T-cell (primary cell): ENCODE data around the gene C3orf20. TPM values are rescaled to one million over a fixed set of nuclear protein-coding genes. Genes with fewer than 3 reads are reported as not detected.

Experiments used
- ATAC-seq, 4 experiments: fragments of 200-7000 bp in 3 of 4; fragments of 150-1000 bp in 1 of 4; cut with Tn5 transposase; replicated peaks in 1 of 4; 1 replicate in 3 of 4; 2 replicates in 1 of 4; pipeline ENCODE4 v1.10.0; 2021; ENCODE audit warnings: moderate library complexity in 3 of 4, mild to moderate bottlenecking in 2 of 4, moderate number of reproducible peaks in 1 of 4
- CTCF ChIA-PET, 2 donors: fragments of 300-600 bp; sonication (Branson Sonifier 250); formaldehyde crosslinking; loops; one replicate each; lab custom pipeline; 2022; ENCODE audit warnings: antibody characterized with exemption in 2 of 2; lab: Charles Lee
- POLR2A ChIA-PET, 2 donors: fragments of 300-600 bp; sonication (Branson Sonifier 250); formaldehyde crosslinking; loops; one replicate each; lab custom pipeline; 2022; ENCODE audit warnings: antibody characterized with exemption in 2 of 2; lab: Charles Lee
- DNase-seq, 35 experiments: peaks; one replicate each; pipeline versions ENCODE4 v3.0.0 to v3.0.0-alpha.2; 2013 to 2023
- H3K27ac ChIP-seq: one replicate; pipeline ENCODE4 v1.5.1; 2013; ENCODE audit warnings: low read length
- H3K27me3 ChIP-seq, 2 experiments: replicated peaks in 1 of 2; 1 replicate in 1 of 2; 2 replicates in 1 of 2; pipeline versions ENCODE4 v1.6.1 to v1.7.0; 2013; ENCODE audit warnings: low read length in 1 of 2, mixed read lengths in 1 of 2; ENCODE audit not compliant: control insufficient read depth in 2 of 2, insufficient read depth in 2 of 2; ENCODE audit errors: extremely low read depth in 1 of 2
- H3K36me3 ChIP-seq, 2 donors: 1 replicate in 1 of 2; 2 replicates in 1 of 2; pipeline versions ENCODE4 v1.6.1 to v1.7.0; 2013; ENCODE audit warnings: low read length in 1 of 2; ENCODE audit not compliant: control insufficient read depth in 2 of 2, insufficient read depth in 1 of 2; ENCODE audit errors: extremely low read depth in 1 of 2
- H3K4me1 ChIP-seq, 2 experiments: 1 replicate in 1 of 2; 2 replicates in 1 of 2; pipeline versions ENCODE4 v1.6.1 to v1.7.0; 2013; ENCODE audit warnings: low read length in 2 of 2, mixed read lengths in 1 of 2; ENCODE audit not compliant: insufficient read depth in 2 of 2, control insufficient read depth in 1 of 2; ENCODE audit errors: extremely low read depth in 1 of 2
- H3K4me3 ChIP-seq, 2 donors: 1 replicate in 1 of 2; 2 replicates in 1 of 2; pipeline versions ENCODE4 v1.5.1 to v1.7.0; 2013; ENCODE audit warnings: mild to moderate bottlenecking in 2 of 2, low read length in 1 of 2, moderate library complexity in 1 of 2; ENCODE audit not compliant: control insufficient read depth in 1 of 2; ENCODE audit errors: extremely low read depth in 1 of 2
- H3K9me3 ChIP-seq: 2 replicates; pipeline ENCODE4 v1.7.0; 2013
- H3K27ac Mint-ChIP-seq, 2 donors: one replicate each; pipeline ENCODE4 v1.8.0; 2020 to 2021; ENCODE audit warnings: mild to moderate bottlenecking in 2 of 2, mixed read lengths in 2 of 2
- H3K27me3 Mint-ChIP-seq, 2 donors: one replicate each; pipeline ENCODE4 v1.8.0; 2021 to 2022; ENCODE audit warnings: mixed read lengths in 2 of 2
- H3K36me3 Mint-ChIP-seq: one replicate; pipeline ENCODE4 v1.8.0; 2021; ENCODE audit warnings: mixed read lengths
- H3K4me1 Mint-ChIP-seq, 3 donors: one replicate each; pipeline ENCODE4 v1.8.0; 2020 to 2022; ENCODE audit warnings: mixed read lengths in 3 of 3, mild to moderate bottlenecking in 1 of 3
- H3K4me3 Mint-ChIP-seq, 3 donors: one replicate each; pipeline ENCODE4 v1.8.0; 2020 to 2022; ENCODE audit warnings: mild to moderate bottlenecking in 3 of 3, mixed read lengths in 3 of 3, moderate library complexity in 3 of 3
- H3K9me3 Mint-ChIP-seq, 3 donors: one replicate each; pipeline ENCODE4 v1.8.0; 2020 to 2022; ENCODE audit warnings: mixed read lengths in 3 of 3
- WGBS: methylation state at CpG from one replicate; pipeline ENCODE4 v1.1.5; 2013; ENCODE audit warnings: missing lambda C conversion rate; ENCODE audit not compliant: insufficient coverage; 5-methylcytosine and 5-hydroxymethylcytosine counted together
- total RNA-seq, 35 experiments: library from RNA in 6 of 35; stranded (reverse) in 6 of 35; fragments of 120-200 nt in 1 of 35; gene quantifications; one replicate each; pipeline versions ENCODE4 v1.2.1 to v1.2.4 and lab custom pipeline; 2013 to 2026

The C3orf20 gene
- total RNA-seq, 5 donors from 2014 or later (not counting 1 experiment from before 2014, with no cell fraction given) = 0.19 to 0.82 (median 0.37) TPM

DNA sequence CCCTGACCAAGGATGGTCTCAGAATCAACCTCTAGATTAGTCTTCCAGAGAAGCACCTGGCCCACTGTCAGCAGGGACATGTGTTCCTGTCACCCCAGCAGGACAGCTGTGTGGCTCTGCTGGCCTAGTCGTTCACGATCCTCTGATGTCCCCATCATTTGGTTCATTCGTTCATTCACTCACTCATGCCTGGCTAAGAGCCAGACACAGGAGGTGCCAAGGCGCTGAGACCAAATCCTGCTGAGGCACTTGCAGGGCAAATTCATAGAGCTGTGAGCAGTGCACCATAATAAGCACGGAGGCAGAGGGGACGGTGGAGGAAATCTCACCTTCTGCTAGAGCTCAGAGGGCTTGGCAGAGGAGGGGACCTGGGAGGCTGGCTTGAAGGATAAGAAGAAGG, 93.9 kb downstream of the C3orf20 start:
- H3K27me3 Mint-ChIP-seq = peaks cover 0 to 5% of the 10 kb centered on the region in 2 donors
- no peak overlapping the region for H3K27ac Mint-ChIP-seq
- Histone ChIP-seq H3K4me3 (no peak overlapping the region), H3K36me3 (no peaks in the 10 kb centered on the region), H3K27me3 (peaks cover 0 to 13% of the 10 kb centered on the region in 2 experiments), H3K9me3 (no peaks in the 10 kb centered on the region), H3K4me1 (no peaks in the 10 kb centered on the region), H3K27ac (no peak overlapping the region)
- WGBS = 67% methylated on average over 6 of the region's 6 CpGs
- no peaks in the 10 kb centered on the region for H3K9me3 Mint-ChIP-seq
- H3K4me3 Mint-ChIP-seq = no peak overlapping the region
- DNase-seq = peak in 1 of 35 experiments; percentile 9
- CTCF ChIA-PET = no interaction called here
- POLR2A ChIA-PET = no interaction called here
- no peaks in the 10 kb centered on the region for H3K36me3 Mint-ChIP-seq
- no peaks in the 10 kb centered on the region for H3K4me1 Mint-ChIP-seq
- no peak for ATAC-seq

- H3K36me3 Mint-ChIP-seq = no peaks in the 10 kb centered on the region
- H3K9me3 Mint-ChIP-seq = no peaks in the 10 kb centered on the region
These were observed 94.8 kb downstream of the C3orf20 start for GRCh38 chr3:14769544-14770325.

DNA sequence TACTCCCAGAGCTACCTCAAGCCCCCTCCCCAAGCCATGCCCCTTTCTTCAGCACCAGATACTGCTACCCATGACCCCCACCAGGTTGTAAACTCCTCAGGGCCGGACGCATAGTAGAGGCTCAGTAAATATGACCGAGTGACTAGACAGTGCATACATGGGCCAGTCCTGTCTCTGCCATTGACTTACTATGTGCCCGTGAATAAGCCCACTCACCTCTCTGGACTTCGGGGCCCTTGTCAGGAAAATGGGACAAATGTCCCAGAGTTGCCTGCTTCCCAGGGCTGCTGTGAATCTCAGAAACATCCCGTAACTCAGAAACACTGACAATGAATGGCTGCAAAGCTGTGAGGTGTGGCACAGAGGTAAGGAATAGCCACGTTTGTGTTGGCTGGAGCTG, 95.7 kb downstream of the C3orf20 start:
- Mint-ChIP-seq H3K4me3 (no peak overlapping the region), H3K36me3 (no peaks in the 10 kb centered on the region), H3K27ac (no peak overlapping the region), H3K27me3 (peaks cover 0 to 6% of the 10 kb centered on the region in 2 donors), H3K4me1 (no peaks in the 10 kb centered on the region), H3K9me3 (no peaks in the 10 kb centered on the region)
- DNase-seq = peak in 1 of 35 experiments; percentile 12
- POLR2A ChIA-PET = no interaction called here
- Histone ChIP-seq H3K27me3 (peaks cover 0 to 16% of the 10 kb centered on the region in 2 experiments), H3K4me1 (no peaks in the 10 kb centered on the region), H3K4me3 (no peak overlapping the region), H3K36me3 (no peaks in the 10 kb centered on the region), H3K27ac (no peak overlapping the region), H3K9me3 (no peaks in the 10 kb centered on the region)
- no peak for ATAC-seq
- 91% methylated on average over 6 of the region's 7 CpGs for WGBS
- CTCF ChIA-PET = no interaction called here

More at GRCh38 chr3:14769544-14770325, 94.8 kb downstream of the C3orf20 start:
- peak in 1 of 35 experiments; percentile 13 for DNase-seq
- H3K27me3 Mint-ChIP-seq = peaks cover 0 to 6% of the 10 kb centered on the region in 2 donors
- 81% methylated on average over 7 of the region's 11 CpGs for WGBS
- no peaks in the 10 kb centered on the region for H3K4me1 Mint-ChIP-seq
- Histone ChIP-seq H3K36me3 (no peaks in the 10 kb centered on the region), H3K27me3 (peaks cover 0 to 17% of the 10 kb centered on the region in 2 experiments), H3K4me3 (no peak overlapping the region), H3K27ac (no peak overlapping the region), H3K9me3 (no peaks in the 10 kb centered on the region), H3K4me1 (no peaks in the 10 kb centered on the region)
- POLR2A ChIA-PET = no interaction called here
- no peak for ATAC-seq
- no peak overlapping the region for H3K4me3 Mint-ChIP-seq
- CTCF ChIA-PET = no interaction called here
- H3K27ac Mint-ChIP-seq = no peak overlapping the region

DNA sequence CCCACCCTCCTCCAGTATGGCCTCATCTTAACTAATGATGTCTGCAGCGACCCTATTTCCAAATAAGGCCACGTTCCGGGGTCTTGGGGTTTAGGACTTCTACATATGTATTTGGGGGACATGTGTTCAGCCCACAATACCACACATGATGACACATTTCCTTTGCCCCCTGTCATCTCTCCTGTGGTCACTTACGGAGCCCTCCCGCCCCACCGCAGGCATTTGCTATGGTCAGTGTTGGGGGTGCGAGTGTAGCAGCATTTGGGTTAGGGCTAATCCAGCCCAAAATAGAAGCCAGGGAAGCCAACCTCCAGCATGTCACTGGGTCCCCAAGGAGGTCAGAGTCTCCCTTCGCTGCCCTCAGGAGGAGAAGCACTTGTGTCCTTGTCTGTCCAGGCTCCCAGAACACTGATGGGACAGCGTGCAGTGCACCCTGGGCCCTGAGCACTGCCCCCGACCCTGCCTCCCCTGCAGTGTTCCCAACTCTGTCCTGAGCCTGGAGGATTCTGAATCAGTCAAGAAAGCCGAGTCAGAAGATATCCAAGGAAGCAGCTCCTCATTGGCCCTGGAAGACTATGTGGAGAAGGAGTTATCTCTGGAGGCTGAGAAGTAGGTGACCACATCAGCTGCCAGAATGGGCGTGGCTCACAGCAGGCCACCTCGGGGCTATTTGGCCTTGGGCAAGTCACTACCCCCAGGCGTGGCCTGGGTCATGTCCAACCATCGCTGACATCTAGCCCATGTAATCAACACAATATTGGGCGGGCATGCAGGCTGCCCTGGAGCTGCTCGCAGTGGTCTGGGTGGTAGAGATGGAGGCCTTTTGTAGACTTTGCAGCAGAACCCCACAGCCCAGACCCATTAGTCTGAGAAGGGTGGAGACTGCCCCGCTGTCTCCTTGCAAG, 96.9 kb downstream of the C3orf20 start:
- POLR2A ChIA-PET = interaction anchor here in 1 of 2 donors (0.6 kb wide), 1 partner anchor 10 kb away, joined by 3 read pairs; no protein-coding TSS in a partner anchor
- no peaks in the 10 kb centered on the region for H3K36me3 Mint-ChIP-seq
- H3K27ac Mint-ChIP-seq = no peak overlapping the region
- ATAC-seq = no peak
- H3K4me3 Mint-ChIP-seq = no peak overlapping the region
- Histone ChIP-seq H3K9me3 (no peaks in the 10 kb centered on the region), H3K27ac (no peak overlapping the region), H3K4me1 (no peaks in the 10 kb centered on the region), H3K36me3 (no peaks in the 10 kb centered on the region), H3K27me3 (peaks cover 0 to 15% of the 10 kb centered on the region in 2 experiments), H3K4me3 (no peak overlapping the region)
- peaks cover 0 to 6% of the 10 kb centered on the region in 2 donors for H3K27me3 Mint-ChIP-seq
- DNase-seq = peak in 1 of 35 experiments; percentile 13
- 74% methylated on average over 11 of the region's 18 CpGs for WGBS
- no peaks in the 10 kb centered on the region for H3K9me3 Mint-ChIP-seq
- no peaks in the 10 kb centered on the region for H3K4me1 Mint-ChIP-seq
- CTCF ChIA-PET = no interaction called here

GRCh38 chr3:14772533-14773138, 97.7 kb downstream of the C3orf20 start:
- ChIA-PET POLR2A (interaction anchor here in 1 of 2 donors (0.6 kb wide), 1 partner anchor 9 kb away, joined by 3 read pairs; no protein-coding TSS in a partner anchor), CTCF (no interaction called here)
- ATAC-seq (no peak), DNase-seq (no peak)
- peaks cover 0 to 17% of the 10 kb centered on the region in 2 experiments for H3K27me3 ChIP-seq
- no peak overlapping the region for H3K4me3 Mint-ChIP-seq
- no peaks in the 10 kb centered on the region for H3K36me3 Mint-ChIP-seq
- H3K4me1 ChIP-seq = no peaks in the 10 kb centered on the region
- H3K9me3 Mint-ChIP-seq = no peaks in the 10 kb centered on the region
- H3K27ac ChIP-seq = no peak overlapping the region
- H3K27ac Mint-ChIP-seq = no peak overlapping the region
- no peaks in the 10 kb centered on the region for H3K4me1 Mint-ChIP-seq
- 86% methylated on average over 13 of the region's 16 CpGs for WGBS
- peaks cover 0 to 6% of the 10 kb centered on the region in 2 donors for H3K27me3 Mint-ChIP-seq
- no peaks in the 10 kb centered on the region for H3K9me3 ChIP-seq
- H3K36me3 ChIP-seq = no peaks in the 10 kb centered on the region
- no peak overlapping the region for H3K4me3 ChIP-seq

GRCh38 chr3:14773281-14773680, 98.3 kb downstream of the C3orf20 start:
- no peaks in the 10 kb centered on the region for H3K36me3 Mint-ChIP-seq
- Histone ChIP-seq H3K9me3 (no peaks in the 10 kb centered on the region), H3K4me1 (no peaks in the 10 kb centered on the region), H3K27me3 (peaks cover 0 to 15% of the 10 kb centered on the region in 2 experiments), H3K36me3 (no peaks in the 10 kb centered on the region), H3K4me3 (no peak overlapping the region), H3K27ac (no peak overlapping the region)
- no peak overlapping the region for H3K27ac Mint-ChIP-seq
- POLR2A ChIA-PET = no interaction called here
- H3K9me3 Mint-ChIP-seq = peaks cover 0 to 4% (median 2%) of the 10 kb centered on the region in 3 donors
- peaks cover 0 to 9% of the 10 kb centered on the region in 2 donors for H3K27me3 Mint-ChIP-seq
- CTCF ChIA-PET = no interaction called here
- no peaks in the 10 kb centered on the region for H3K4me1 Mint-ChIP-seq
- no peak overlapping the region for H3K4me3 Mint-ChIP-seq
- no peak for ATAC-seq
- no peak for DNase-seq
